Measurements from ENCODE around the gene GPS2.

GRCh38 chr17:7355573-7355972, 40.4 kb upstream of the GPS2 start:
- TF ChIP-seq CTCF (IDR thresholded peaks at IDR 0.05), result no peak
- TF ChIP-seq EZH2 (IDR thresholded peaks at IDR 0.05), result no peak
